Dendritic cell treated with granulocyte-macrophage colony-stimulating factor and Interleukin-4, amounts not matched to agents 40 ng/mL and 50 ng/mL, for 4 days (primary cell): ENCODE measurements around the gene TEN1.

ENCODE experiments used
- H3K27ac Mint-ChIP-seq: one replicate; pipeline ENCODE4 v1.8.0; 2022; ENCODE audit warnings: mild to moderate bottlenecking, mixed read lengths
- H3K27me3 Mint-ChIP-seq: one replicate; pipeline ENCODE4 v1.8.0; 2022; ENCODE audit warnings: mild to moderate bottlenecking, mixed read lengths
- H3K36me3 Mint-ChIP-seq: one replicate; pipeline ENCODE4 v1.8.0; 2022; ENCODE audit warnings: low read depth, mixed read lengths
- H3K4me1 Mint-ChIP-seq: one replicate; pipeline ENCODE4 v1.8.0; 2022; ENCODE audit warnings: low read depth, mixed read lengths
- H3K4me3 Mint-ChIP-seq: one replicate; pipeline ENCODE4 v1.8.0; 2022; ENCODE audit warnings: mild to moderate bottlenecking, moderate library complexity, mixed read lengths
- H3K9me3 Mint-ChIP-seq: one replicate; pipeline ENCODE4 v1.8.0; 2022; ENCODE audit warnings: mixed read lengths
- intact Hi-C: fragments of 100-400 bp; cut with micrococcal nuclease; formaldehyde crosslinking; loops from one replicate; pipeline ENCODE4 v1.15.0; 2022

TEN1 gene

GRCh38 chr17:76019833-76020467 lies 40.9 kb downstream of the TEN1 start:
- Mint-ChIP-seq H3K27ac (no peak overlapping the region), H3K4me3 (no peak overlapping the region), H3K4me1 (no peaks in the 10 kb centered on the region), H3K27me3 (peaks cover 29% of the 10 kb centered on the region), H3K36me3 (no peaks in the 10 kb centered on the region), H3K9me3 (no peaks in the 10 kb centered on the region)
- intact Hi-C loops, result no loop called here

DNA sequence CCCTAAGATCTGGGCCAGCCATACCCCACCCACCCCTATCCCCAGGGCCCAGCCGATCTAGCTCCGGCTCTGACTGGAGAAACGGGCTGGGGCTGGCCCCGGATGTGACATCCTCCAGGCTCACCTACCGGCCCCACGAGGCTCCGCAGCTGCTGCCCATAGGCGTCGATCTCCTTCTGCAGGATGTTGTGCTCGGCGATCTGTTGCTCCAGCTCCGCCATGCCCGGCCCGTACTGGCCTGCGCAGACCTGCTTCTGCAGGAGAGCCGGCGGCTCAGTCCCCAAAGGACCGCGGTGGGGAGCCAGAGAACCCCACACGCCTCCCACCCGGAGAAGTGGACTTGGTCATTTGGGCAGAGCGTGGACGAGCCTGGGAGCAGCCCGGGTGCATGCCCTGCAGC lies 43.2 kb downstream of the TEN1 start:
- intact Hi-C loops, result no loop called here
- Mint-ChIP-seq H3K4me1 (no peaks in the 10 kb centered on the region), H3K9me3 (no peaks in the 10 kb centered on the region), H3K36me3 (no peaks in the 10 kb centered on the region), H3K4me3 (no peak overlapping the region), H3K27ac (no peak overlapping the region), H3K27me3 (peaks cover 25% of the 10 kb centered on the region)

- Mint-ChIP-seq H3K4me3 (no peak overlapping the region), H3K27ac (no peak overlapping the region), H3K36me3 (no peaks in the 10 kb centered on the region), H3K9me3 (no peaks in the 10 kb centered on the region), H3K27me3 (peaks cover 27% of the 10 kb centered on the region), H3K4me1 (no peaks in the 10 kb centered on the region)
- intact Hi-C loops, result no loop called here
Observed at GRCh38 chr17:76022973-76023899, 44.2 kb downstream of the TEN1 start.

DNA sequence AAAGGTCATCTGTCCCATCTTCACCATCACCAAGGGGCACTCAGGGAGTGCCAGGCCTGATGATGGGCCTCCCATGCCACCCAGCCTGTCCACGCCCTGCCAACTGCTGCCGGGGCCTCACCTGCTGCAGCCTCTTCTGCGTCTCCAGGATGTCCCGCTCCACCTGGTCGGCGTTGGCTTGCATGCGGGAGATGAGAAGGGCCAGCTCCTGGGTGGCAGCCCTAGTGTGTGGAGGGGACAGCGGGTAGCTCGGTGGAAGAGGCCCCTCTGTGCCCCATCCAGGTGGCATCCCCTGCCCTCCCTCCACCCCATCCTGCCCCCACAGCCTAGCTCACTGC lies 44.8 kb downstream of the TEN1 start:
- Mint-ChIP-seq H3K27ac (no peak overlapping the region), H3K4me1 (no peaks in the 10 kb centered on the region), H3K9me3 (no peaks in the 10 kb centered on the region), H3K36me3 (no peaks in the 10 kb centered on the region), H3K27me3 (peaks cover 29% of the 10 kb centered on the region), H3K4me3 (no peak overlapping the region)
- intact Hi-C loops, result no loop called here

- intact Hi-C loops, result no loop called here
- Mint-ChIP-seq H3K27me3 (peaks cover 34% of the 10 kb centered on the region), H3K4me3 (no peak overlapping the region), H3K9me3 (no peaks in the 10 kb centered on the region), H3K4me1 (peaks cover 3% of the 10 kb centered on the region), H3K36me3 (no peaks in the 10 kb centered on the region), H3K27ac (no peak overlapping the region)
Observed at GRCh38 chr17:76024353-76024752, 45.3 kb downstream of the TEN1 start.

GRCh38 chr17:76025294-76025693 lies 46.3 kb downstream of the TEN1 start:
- no peak overlapping the region for H3K27ac Mint-ChIP-seq
- no peak overlapping the region for H3K4me3 Mint-ChIP-seq
- H3K9me3 Mint-ChIP-seq, result no peaks in the 10 kb centered on the region
- no peaks in the 10 kb centered on the region for H3K36me3 Mint-ChIP-seq
- peaks cover 9% of the 10 kb centered on the region for H3K4me1 Mint-ChIP-seq
- peaks cover 33% of the 10 kb centered on the region for H3K27me3 Mint-ChIP-seq
- intact Hi-C loops, result no loop called here

GRCh38 chr17:76026714-76027158 lies 47.7 kb downstream of the TEN1 start:
- Mint-ChIP-seq H3K27me3 (peaks cover 27% of the 10 kb centered on the region), H3K4me1 (peaks cover 9% of the 10 kb centered on the region), H3K27ac (no peak overlapping the region), H3K9me3 (no peaks in the 10 kb centered on the region), H3K36me3 (no peaks in the 10 kb centered on the region), H3K4me3 (no peak overlapping the region)
- intact Hi-C loops, result no loop called here

DNA sequence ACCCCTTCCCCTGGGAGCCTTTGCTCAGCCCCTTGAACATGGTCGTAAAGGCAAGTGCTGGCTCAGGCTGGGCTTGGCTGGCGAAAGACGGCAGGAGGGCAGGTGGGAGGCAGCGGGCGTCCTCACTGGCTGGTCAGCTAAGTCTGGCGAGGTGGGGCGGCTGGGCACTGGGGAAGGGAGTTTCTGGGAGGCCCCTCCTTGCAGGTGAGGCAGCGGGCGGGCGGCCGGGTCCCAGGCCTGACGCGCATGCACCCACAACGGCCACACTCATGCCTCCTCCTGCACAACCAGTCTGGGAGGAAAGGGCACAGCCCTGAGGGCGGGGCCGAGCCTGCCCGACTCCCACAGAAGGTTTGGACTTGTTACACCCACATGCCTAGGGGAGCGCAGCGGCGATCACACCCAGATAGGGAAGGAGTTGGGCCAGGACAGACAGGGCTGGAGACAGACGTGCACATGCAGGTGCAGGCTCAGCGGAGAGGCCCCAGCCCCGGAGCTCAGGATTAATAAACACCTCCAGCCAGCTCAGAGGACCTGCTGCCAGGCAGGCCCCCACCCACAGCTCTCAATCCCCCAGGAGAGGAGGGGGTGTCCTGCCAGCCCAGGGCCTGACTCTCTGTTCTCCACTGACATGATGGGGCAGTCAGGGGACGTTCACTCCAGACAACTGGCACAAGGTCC lies 48.3 kb downstream of the TEN1 start, which contains the start of gene EVPL:
Gene EVPL, minus strand, starts transcription at position 148 of the 681 bp plus-strand sequence. Its CDS starts 108 bp downstream, at position 40.
- intact Hi-C loops, result no loop called here
- no peaks in the 10 kb centered on the region for H3K9me3 Mint-ChIP-seq

DNA sequence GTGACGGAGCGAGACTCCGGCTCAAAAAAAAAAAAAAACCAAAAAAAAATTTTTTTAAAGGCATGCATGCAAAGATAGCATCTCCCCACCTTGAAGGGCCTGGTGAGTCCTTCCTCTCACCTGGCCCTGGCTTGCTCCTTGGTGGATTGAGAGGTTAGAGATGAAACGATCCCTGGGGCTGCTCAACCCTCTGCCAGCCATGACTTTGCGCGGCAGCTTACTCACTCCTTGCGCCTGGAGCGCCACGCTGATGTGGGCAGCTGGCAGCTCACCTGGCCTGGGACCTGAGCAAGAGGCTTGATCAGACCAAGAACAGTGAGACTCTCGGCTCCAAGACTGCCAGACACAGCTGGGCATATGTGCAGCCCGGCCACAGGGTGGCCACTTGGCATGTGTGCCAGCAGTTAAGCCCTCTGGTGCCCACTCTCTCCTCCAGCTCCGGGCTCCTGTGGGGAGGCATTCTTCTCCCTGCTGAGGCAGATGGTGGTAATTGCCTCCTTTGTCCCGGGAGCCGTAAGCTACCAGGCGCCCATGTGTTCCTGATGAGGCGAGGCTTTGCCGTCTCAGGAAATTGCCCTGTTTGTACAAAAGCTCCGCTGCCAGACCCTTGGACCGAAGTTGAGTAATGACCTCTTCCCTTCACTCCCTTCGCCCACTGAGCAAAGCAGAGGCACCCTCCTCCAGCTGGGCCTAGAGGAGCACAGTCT lies 53.2 kb downstream of the TEN1 start:
- peaks cover 9% of the 10 kb centered on the region for H3K4me1 Mint-ChIP-seq
- no peak overlapping the region for H3K27ac Mint-ChIP-seq
- H3K36me3 Mint-ChIP-seq, result peaks cover 7% of the 10 kb centered on the region
- no peak overlapping the region for H3K4me3 Mint-ChIP-seq
- no peaks in the 10 kb centered on the region for H3K9me3 Mint-ChIP-seq
- intact Hi-C loops, result no loop called here
- peaks cover 17% of the 10 kb centered on the region for H3K27me3 Mint-ChIP-seq

More for the DNA sequence above, 48.3 kb downstream of the TEN1 start, which contains the start of gene EVPL:
- Mint-ChIP-seq H3K4me3 (no peak within 1 kb of the TSS), H3K27ac (no peak within 1 kb of the TSS), H3K4me1 (peaks cover 9% of the 10 kb centered on the region), H3K27me3 (peaks cover 26% of the 10 kb centered on the region), H3K36me3 (no peaks in the 10 kb centered on the region)

DNA sequence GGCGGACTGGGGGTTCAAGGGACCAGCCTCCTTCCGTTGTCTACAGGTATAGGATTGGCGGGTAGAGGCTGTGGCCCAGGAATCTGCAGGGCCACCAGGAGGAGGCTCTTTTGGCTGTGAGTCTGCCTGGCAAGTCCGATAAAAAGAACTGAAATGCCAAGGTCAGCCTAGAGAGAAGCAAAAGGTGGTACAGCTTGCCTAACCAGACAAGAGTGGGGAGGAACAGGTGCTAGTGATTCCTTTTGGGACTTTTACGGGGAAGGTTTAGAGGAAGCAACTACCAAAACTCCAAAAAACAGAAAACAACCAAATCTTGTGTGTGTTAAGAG lies 53.7 kb downstream of the TEN1 start:
- H3K9me3 Mint-ChIP-seq, result no peaks in the 10 kb centered on the region
- no peak overlapping the region for H3K27ac Mint-ChIP-seq
- H3K4me1 Mint-ChIP-seq, result peaks cover 9% of the 10 kb centered on the region
- peaks cover 15% of the 10 kb centered on the region for H3K27me3 Mint-ChIP-seq
- intact Hi-C loops, result no loop called here
- no peak overlapping the region for H3K4me3 Mint-ChIP-seq
- H3K36me3 Mint-ChIP-seq, result peaks cover 9% of the 10 kb centered on the region

DNA sequence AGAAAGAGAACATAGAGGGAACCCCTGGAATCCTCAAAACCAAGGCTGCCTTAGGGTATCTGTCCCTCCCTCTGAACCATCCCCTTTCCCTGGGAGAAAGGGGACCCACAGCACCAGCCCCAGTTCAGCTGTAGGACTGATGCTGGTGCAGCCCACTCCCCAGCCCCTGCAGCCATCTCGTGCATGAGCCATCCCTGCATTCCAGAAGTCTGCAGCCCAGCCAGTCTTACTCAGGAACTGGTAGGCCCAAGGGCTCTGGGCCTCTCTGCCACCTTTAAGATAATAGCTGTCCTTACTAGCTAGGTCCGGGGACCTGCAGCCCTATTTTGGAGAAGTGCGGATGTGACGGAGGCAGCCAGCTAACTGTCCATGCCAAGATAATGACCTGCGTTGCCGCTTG lies 54.1 kb downstream of the TEN1 start:
- Mint-ChIP-seq H3K36me3 (peaks cover 12% of the 10 kb centered on the region), H3K9me3 (no peaks in the 10 kb centered on the region), H3K4me1 (peaks cover 9% of the 10 kb centered on the region), H3K4me3 (no peak overlapping the region), H3K27me3 (peaks cover 15% of the 10 kb centered on the region), H3K27ac (no peak overlapping the region)
- intact Hi-C loops, result no loop called here

- Mint-ChIP-seq H3K4me3 (no peak overlapping the region), H3K9me3 (no peaks in the 10 kb centered on the region), H3K36me3 (peaks cover 27% of the 10 kb centered on the region), H3K27ac (no peak overlapping the region), H3K27me3 (peaks cover 4% of the 10 kb centered on the region), H3K4me1 (peaks cover 3% of the 10 kb centered on the region)
- intact Hi-C loops, result no loop called here
Observed at GRCh38 chr17:76034428-76035350, 55.6 kb downstream of the TEN1 start.
